Suprapubic skin (tissue), 3 donors: Measurements from ENCODE around the gene CLEC7A.

Experiments
- CTCF ChIP-seq, 2 donors: fragments of 200-600 bp in 1 of 2; fragments of 450-650 bp in 1 of 2; sonication (generic) in 1 of 2; IDR thresholded peaks; one replicate each; pipeline ENCODE4 v1.5.1; 2016 to 2019; ENCODE audit warnings: antibody characterized with exemption in 2 of 2, mild to moderate bottlenecking in 1 of 2, moderate library complexity in 1 of 2
- POLR2A ChIP-seq, 2 donors: fragments of 450-650 bp; IDR thresholded peaks; one replicate each; pipeline ENCODE4 v1.6.1; 2017; ENCODE audit warnings: antibody characterized with exemption in 2 of 2, mild to moderate bottlenecking in 2 of 2, moderate library complexity in 2 of 2

- no peak for TF ChIP-seq POLR2A (IDR thresholded peaks at IDR 0.05)
- no peak for TF ChIP-seq CTCF (IDR thresholded peaks at IDR 0.05)
These were observed 57.9 kb downstream of the CLEC7A start for GRCh38 chr12:10072131-10072530.
